ENCODE results near the gene UBAC2. TPM values are rescaled to one million over a fixed set of nuclear protein-coding genes. Genes with fewer than 3 reads are reported as not detected.

The UBAC2 gene
- total and polyA plus RNA-seq, 2 donors (not counting 1 experiment from before 2014, with no cell fraction given), result 32.4 to 87.4 TPM

GRCh38 chr13:99314640-99315176 lies 114.1 kb downstream of the UBAC2 start:
- no peaks in the 10 kb centered on the region for H4K20me1 ChIP-seq (ENCODE audit: control insufficient read depth, extremely low read depth, insufficient read depth, low read length)
- no peaks in the 10 kb centered on the region for H3K27me3 ChIP-seq (ENCODE audit: control insufficient read depth, insufficient read depth, low read length)
- no peak for TF ChIP-seq EZH2 (IDR thresholded peaks at IDR 0.05; ENCODE audit: low read length, missing control alignments)
- H3K9ac ChIP-seq (ENCODE audit: insufficient read depth, low read length), result no peak overlapping the region
- no peaks in the 10 kb centered on the region for H3K9me3 ChIP-seq (ENCODE audit: control insufficient read depth, insufficient read depth, low read depth, low read length)
- H3K4me1 ChIP-seq (ENCODE audit: control insufficient read depth, extremely low read depth, insufficient read depth, low read length), result peaks cover 10% of the 10 kb centered on the region
- H3K4me3 ChIP-seq (replicated peaks in 1 of 4; ENCODE audit: control extremely low read depth in 1 of 4, insufficient read depth in 1 of 4, low read depth in 3 of 4, low read length in 4 of 4), result no peak overlapping the region
- no peaks in the 10 kb centered on the region for H3K79me2 ChIP-seq (ENCODE audit: control insufficient read depth, insufficient read depth, low read length)
- H2AFZ ChIP-seq (ENCODE audit: low read length), result no peak overlapping the region
- DNase-seq (ENCODE audit: low read depth in 2 of 2), result peak in 1 of 2 donors; percentile 76
- peak overlapping the region; percentile 36 for H3K27ac ChIP-seq (ENCODE audit: insufficient read depth, low read length)
- no peaks in the 10 kb centered on the region for H3K36me3 ChIP-seq (ENCODE audit: control insufficient read depth, insufficient read depth, low read length)
- no peak overlapping the region for H3K4me2 ChIP-seq (ENCODE audit: extremely low read depth, insufficient read depth, low read length)

- DNase-seq (ENCODE audit: low read depth in 2 of 2), result no peak
Measured at GRCh38 chr13:99315186-99315585, 114.5 kb downstream of the UBAC2 start.

GRCh38 chr13:99316224-99316623 lies 115.6 kb downstream of the UBAC2 start:
- Histone ChIP-seq H3K27me3 (ENCODE audit: control insufficient read depth, insufficient read depth, low read length) (no peaks in the 10 kb centered on the region), H3K79me2 (ENCODE audit: control insufficient read depth, insufficient read depth, low read length) (no peaks in the 10 kb centered on the region), H2AFZ (ENCODE audit: low read length) (no peak overlapping the region), H3K4me2 (ENCODE audit: extremely low read depth, insufficient read depth, low read length) (no peak overlapping the region), H3K36me3 (ENCODE audit: control insufficient read depth, insufficient read depth, low read length) (no peaks in the 10 kb centered on the region), H3K9me3 (ENCODE audit: control insufficient read depth, insufficient read depth, low read depth, low read length) (no peaks in the 10 kb centered on the region), H3K4me1 (ENCODE audit: control insufficient read depth, extremely low read depth, insufficient read depth, low read length) (peaks cover 4% of the 10 kb centered on the region), H3K4me3 (replicated peaks in 1 of 4; ENCODE audit: control extremely low read depth in 1 of 4, insufficient read depth in 1 of 4, low read depth in 3 of 4, low read length in 4 of 4) (no peak overlapping the region), H3K9ac (ENCODE audit: insufficient read depth, low read length) (no peak overlapping the region), H4K20me1 (ENCODE audit: control insufficient read depth, extremely low read depth, insufficient read depth, low read length) (no peaks in the 10 kb centered on the region), H3K27ac (ENCODE audit: insufficient read depth, low read length) (no peak overlapping the region)
- no peak for DNase-seq (ENCODE audit: low read depth in 2 of 2)
- TF ChIP-seq CTCF (conservative IDR thresholded peaks at IDR 0.05 in 1 of 2, IDR thresholded peaks at IDR 0.05 in 1 of 2; ENCODE audit: low read depth in 1 of 2, low read length in 2 of 2) (no peak), EZH2 (IDR thresholded peaks at IDR 0.05; ENCODE audit: low read length, missing control alignments) (no peak)

More at GRCh38 chr13:99315186-99315585, 114.5 kb downstream of the UBAC2 start:
- H3K79me2 ChIP-seq (ENCODE audit: control insufficient read depth, insufficient read depth, low read length), result no peaks in the 10 kb centered on the region
- H3K4me2 ChIP-seq (ENCODE audit: extremely low read depth, insufficient read depth, low read length), result no peak overlapping the region
- H4K20me1 ChIP-seq (ENCODE audit: control insufficient read depth, extremely low read depth, insufficient read depth, low read length), result no peaks in the 10 kb centered on the region
- H3K4me3 ChIP-seq (replicated peaks in 1 of 4; ENCODE audit: control extremely low read depth in 1 of 4, insufficient read depth in 1 of 4, low read depth in 3 of 4, low read length in 4 of 4), result no peak overlapping the region
- H3K36me3 ChIP-seq (ENCODE audit: control insufficient read depth, insufficient read depth, low read length), result no peaks in the 10 kb centered on the region
- H2AFZ ChIP-seq (ENCODE audit: low read length), result no peak overlapping the region
- no peak overlapping the region for H3K9ac ChIP-seq (ENCODE audit: insufficient read depth, low read length)
- H3K27me3 ChIP-seq (ENCODE audit: control insufficient read depth, insufficient read depth, low read length), result no peaks in the 10 kb centered on the region
- no peaks in the 10 kb centered on the region for H3K9me3 ChIP-seq (ENCODE audit: control insufficient read depth, insufficient read depth, low read depth, low read length)
- peaks cover 6% of the 10 kb centered on the region for H3K4me1 ChIP-seq (ENCODE audit: control insufficient read depth, extremely low read depth, insufficient read depth, low read length)
- peak overlapping the region; percentile 36 for H3K27ac ChIP-seq (ENCODE audit: insufficient read depth, low read length)
- no peak for TF ChIP-seq CTCF (conservative IDR thresholded peaks at IDR 0.05 in 1 of 2, IDR thresholded peaks at IDR 0.05 in 1 of 2; ENCODE audit: low read depth in 1 of 2, low read length in 2 of 2)
- TF ChIP-seq EZH2 (IDR thresholded peaks at IDR 0.05; ENCODE audit: low read length, missing control alignments), result no peak

Measured in fibroblast of lung (primary cell).